A673 (cell line): Measurements from ENCODE around the gene ZNF892. TPM values are rescaled to one million over a fixed set of nuclear protein-coding genes. Genes with fewer than 3 reads are reported as not detected.

ENCODE experiments used
- BruUV-seq: library from RNA; stranded (reverse); fragments of 400-500 nt; replicated peaks from 2 replicates; lab custom pipeline; 2021; lab: Mats Ljungman, UMichigan
- CTCF ChIA-PET: fragments of 300-600 bp; sonication (Branson Sonifier 250); formaldehyde crosslinking; loops from one replicate; lab custom pipeline; 2022; ENCODE audit warnings: antibody characterized with exemption; lab: Charles Lee
- POLR2A ChIA-PET: fragments of 300-600 bp; sonication (Branson Sonifier 250); formaldehyde crosslinking; loops from one replicate; lab custom pipeline; 2022; ENCODE audit warnings: antibody characterized with exemption; ENCODE audit not compliant: low non-redundant PET; lab: Charles Lee
- DNase-seq: peaks from one replicate; pipeline ENCODE4 v3.0.0-alpha.2; 2015; ENCODE audit warnings: low spot score
- H3K27ac ChIP-seq: fragments of 200-600 bp; sonication (generic); 2 replicates; pipeline ENCODE4 v1.5.1; 2016; ENCODE audit warnings: mixed run types, low read depth, mild to moderate bottlenecking, mixed read lengths, antibody characterized with exemption, low read length; ENCODE audit not compliant: poor library complexity, severe bottlenecking
- H3K27me3 ChIP-seq: fragments of 200-600 bp; sonication (generic); replicated peaks from 2 replicates; pipeline ENCODE4 v1.6.1; 2017; ENCODE audit warnings: mixed run types, low read depth, mild to moderate bottlenecking, mixed read lengths, antibody characterized with exemption, low read length; ENCODE audit not compliant: insufficient read depth, poor library complexity
- H3K36me3 ChIP-seq: fragments of 200-600 bp; sonication (generic); 2 replicates; pipeline ENCODE4 v1.6.1; 2016; ENCODE audit warnings: mixed run types, mild to moderate bottlenecking, mixed read lengths, antibody characterized with exemption, low read length; ENCODE audit not compliant: insufficient read depth, poor library complexity, severe bottlenecking
- H3K4me1 ChIP-seq: fragments of 200-600 bp; sonication (generic); 2 replicates; pipeline ENCODE4 v1.6.1; 2017; ENCODE audit warnings: mixed run types, mild to moderate bottlenecking, mixed read lengths, antibody characterized with exemption, low read length; ENCODE audit not compliant: insufficient read depth, poor library complexity, severe bottlenecking
- H3K4me3 ChIP-seq: fragments of 200-600 bp; sonication (generic); 2 replicates; pipeline ENCODE4 v1.5.1; 2016; ENCODE audit warnings: low read depth, mixed run types, mild to moderate bottlenecking, mixed read lengths, low read length; ENCODE audit not compliant: poor library complexity, severe bottlenecking
- H3K9me3 ChIP-seq: fragments of 200-600 bp; sonication (generic); 2 replicates; pipeline ENCODE4 v1.6.1; 2016; ENCODE audit warnings: mixed run types, low read depth, mild to moderate bottlenecking, mixed read lengths, antibody characterized with exemption, low read length; ENCODE audit not compliant: poor library complexity, severe bottlenecking
- EZH2 ChIP-seq: fragments of 200-600 bp; sonication (generic); IDR thresholded peaks from 2 replicates; pipeline ENCODE4 v1.6.1; 2017; ENCODE audit warnings: borderline replicate concordance, low read depth, mild to moderate bottlenecking, mixed read lengths, antibody characterized with exemption, low read length; ENCODE audit not compliant: poor library complexity, severe bottlenecking
- intact Hi-C: fragments of 100-400 bp; cut with micrococcal nuclease; formaldehyde crosslinking; loops from one replicate; pipeline ENCODE4 v1.10.0; 2022; ENCODE audit not compliant: unreplicated experiment
- total RNA-seq: library from RNA; stranded (reverse); gene quantifications from 2 replicates; pipeline ENCODE4 v1.2.3, GENCODE V29; 2021
- TF ChIP-seq, protein P1 (sequence below): fragments of 300-800, 200-600 bp; sonication (generic); conservative IDR thresholded peaks from 2 replicates; pipeline ENCODE4 v1.5.1; 2017; ENCODE audit warnings: low read depth, mild to moderate bottlenecking, antibody characterized with exemption, low read length, moderate library complexity, mixed read lengths

ZNF892 gene
- total RNA-seq, 1 experiment from 2014 or later: 7.2 TPM

- DNase-seq: no peak
- Histone ChIP-seq H3K9me3 (no peaks in the 10 kb centered on the region), H3K36me3 (peaks cover 9% of the 10 kb centered on the region), H3K27me3 (no peaks in the 10 kb centered on the region), H3K4me3 (no peak overlapping the region), H3K4me1 (no peaks in the 10 kb centered on the region), H3K27ac (no peak overlapping the region)
- ChIA-PET POLR2A (no interaction called here), CTCF (no interaction called here)
- BruUV-seq: no TSS peak
- TF ChIP-seq, protein P1, sequence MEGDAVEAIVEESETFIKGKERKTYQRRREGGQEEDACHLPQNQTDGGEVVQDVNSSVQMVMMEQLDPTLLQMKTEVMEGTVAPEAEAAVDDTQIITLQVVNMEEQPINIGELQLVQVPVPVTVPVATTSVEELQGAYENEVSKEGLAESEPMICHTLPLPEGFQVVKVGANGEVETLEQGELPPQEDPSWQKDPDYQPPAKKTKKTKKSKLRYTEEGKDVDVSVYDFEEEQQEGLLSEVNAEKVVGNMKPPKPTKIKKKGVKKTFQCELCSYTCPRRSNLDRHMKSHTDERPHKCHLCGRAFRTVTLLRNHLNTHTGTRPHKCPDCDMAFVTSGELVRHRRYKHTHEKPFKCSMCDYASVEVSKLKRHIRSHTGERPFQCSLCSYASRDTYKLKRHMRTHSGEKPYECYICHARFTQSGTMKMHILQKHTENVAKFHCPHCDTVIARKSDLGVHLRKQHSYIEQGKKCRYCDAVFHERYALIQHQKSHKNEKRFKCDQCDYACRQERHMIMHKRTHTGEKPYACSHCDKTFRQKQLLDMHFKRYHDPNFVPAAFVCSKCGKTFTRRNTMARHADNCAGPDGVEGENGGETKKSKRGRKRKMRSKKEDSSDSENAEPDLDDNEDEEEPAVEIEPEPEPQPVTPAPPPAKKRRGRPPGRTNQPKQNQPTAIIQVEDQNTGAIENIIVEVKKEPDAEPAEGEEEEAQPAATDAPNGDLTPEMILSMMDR: no peak
- TF ChIP-seq EZH2: no peak
- intact Hi-C loops: no loop called here
Observed at GRCh38 chr2:95179451-95179850, 27.9 kb upstream of the ZNF892 start.

DNA sequence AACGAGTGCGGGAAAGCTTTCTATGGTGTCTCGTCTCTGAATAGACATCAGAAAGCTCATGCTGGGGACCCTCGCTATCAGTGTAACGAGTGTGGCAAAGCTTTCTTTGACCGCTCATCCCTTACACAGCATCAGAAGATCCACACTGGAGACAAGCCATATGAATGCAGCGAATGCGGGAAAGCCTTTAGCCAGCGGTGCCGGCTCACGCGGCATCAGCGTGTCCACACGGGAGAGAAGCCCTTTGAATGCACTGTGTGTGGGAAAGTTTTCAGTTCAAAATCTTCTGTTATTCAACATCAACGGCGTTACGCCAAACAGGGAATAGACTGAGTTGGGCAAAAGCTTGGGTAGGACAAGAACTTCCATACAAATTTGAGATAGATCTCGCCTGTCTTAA is 25.5 kb upstream of the ZNF892 start:
- ChIA-PET CTCF (no interaction called here), POLR2A (no interaction called here)
- H3K27me3 ChIP-seq: no peaks in the 10 kb centered on the region
- DNase-seq: no peak
- no peaks in the 10 kb centered on the region for H3K4me1 ChIP-seq
- no TSS peak for BruUV-seq
- H3K27ac ChIP-seq: no peak overlapping the region
- intact Hi-C loops: no loop called here
- peaks cover 9% of the 10 kb centered on the region for H3K36me3 ChIP-seq
- no peak for TF ChIP-seq EZH2
- TF ChIP-seq, protein P1: no peak
- no peaks in the 10 kb centered on the region for H3K9me3 ChIP-seq
- no peak overlapping the region for H3K4me3 ChIP-seq

- Histone ChIP-seq H3K4me1 (no peaks in the 10 kb centered on the region), H3K9me3 (no peaks in the 10 kb centered on the region), H3K27me3 (no peaks in the 10 kb centered on the region), H3K36me3 (peaks cover 9% of the 10 kb centered on the region), H3K4me3 (no peak overlapping the region), H3K27ac (no peak overlapping the region)
- TF ChIP-seq, protein P1: no peak
- TF ChIP-seq EZH2: no peak
- DNase-seq: no peak
- no TSS peak for BruUV-seq
- CTCF ChIA-PET: no interaction called here
- intact Hi-C loops: no loop called here
- POLR2A ChIA-PET: no interaction called here
Observed at GRCh38 chr2:95185197-95185596, 22.1 kb upstream of the ZNF892 start.
